Activated CD4-positive, CD25-positive, alpha-beta regulatory T cell (primary cell): ENCODE results near the gene HID1.
"Not testable (repeated sequence)": the region's sequence is repeated elsewhere in the genome, so short reads cannot be mapped to it uniquely, and the experiment has no call there.

Experiments
- DNase-seq, 4 experiments: peaks; one replicate each; lab custom pipeline; 2025; lab: John Stamatoyannopoulos, UW

The HID1 gene

DNA sequence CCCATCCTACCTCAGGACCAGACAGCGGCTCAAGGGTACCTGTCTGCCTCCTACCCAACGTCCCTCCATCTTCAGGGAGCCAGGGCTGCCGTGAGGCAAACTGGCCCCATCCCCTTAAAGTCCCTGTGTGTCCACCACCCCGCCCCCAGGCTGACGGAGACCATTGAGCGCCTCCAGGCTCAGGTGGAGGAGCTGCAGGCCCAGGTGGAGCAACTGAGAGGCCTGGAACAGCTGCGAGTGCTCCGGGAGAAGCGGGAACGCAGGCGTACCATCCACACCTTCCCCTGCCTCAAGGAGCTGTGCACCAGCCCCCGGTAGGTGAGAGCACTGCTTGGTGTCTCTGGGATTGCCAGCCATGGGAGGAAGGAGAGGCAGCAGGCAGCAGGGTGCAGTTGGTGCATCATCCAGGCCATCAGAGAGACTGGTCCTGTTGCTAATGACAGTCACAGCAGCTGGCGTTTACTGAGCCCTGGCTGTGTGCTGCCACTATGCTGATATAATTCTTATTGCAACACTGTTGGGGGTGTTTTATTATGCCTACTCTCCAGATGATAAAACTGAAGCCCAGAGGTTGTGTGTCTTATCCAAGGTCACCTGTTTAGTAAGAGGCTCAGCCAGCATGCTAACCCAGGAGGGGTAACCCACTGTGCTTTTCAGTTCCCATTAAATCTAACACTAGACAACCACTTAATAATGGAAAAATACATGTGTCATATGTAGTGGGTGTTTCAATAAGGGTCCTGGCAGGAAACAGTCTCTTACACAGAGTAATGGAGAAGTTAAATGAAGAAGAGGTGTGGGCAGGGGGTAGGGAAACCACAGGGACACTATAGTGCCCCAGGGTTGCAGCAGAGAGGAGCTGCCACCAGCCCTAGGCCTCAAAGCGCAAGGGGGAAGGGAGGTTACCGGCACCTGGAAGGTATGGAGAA lies 29.6 kb upstream of the HID1 start:
- DNase-seq: no peak

DNA sequence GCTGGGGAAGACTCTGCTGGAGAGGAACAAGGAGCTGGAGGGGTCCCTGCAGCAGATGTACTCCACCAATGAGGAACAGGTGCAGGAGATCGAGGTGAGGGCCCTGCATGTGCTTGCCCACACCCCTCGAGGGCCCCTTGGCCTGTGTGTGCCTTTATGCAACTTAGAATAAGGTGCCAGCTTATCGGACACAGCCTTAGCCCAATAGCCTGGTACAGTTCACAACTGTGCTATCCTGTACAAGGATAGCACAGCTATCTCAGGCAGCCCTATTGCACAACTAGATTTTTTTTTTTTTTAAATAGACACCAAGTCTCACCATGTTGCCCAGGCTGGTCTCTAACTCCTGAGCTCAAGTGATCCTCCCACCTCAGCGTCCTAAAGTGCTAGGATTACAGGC lies 27.0 kb upstream of the HID1 start:
- DNase-seq: no peak

DNA sequence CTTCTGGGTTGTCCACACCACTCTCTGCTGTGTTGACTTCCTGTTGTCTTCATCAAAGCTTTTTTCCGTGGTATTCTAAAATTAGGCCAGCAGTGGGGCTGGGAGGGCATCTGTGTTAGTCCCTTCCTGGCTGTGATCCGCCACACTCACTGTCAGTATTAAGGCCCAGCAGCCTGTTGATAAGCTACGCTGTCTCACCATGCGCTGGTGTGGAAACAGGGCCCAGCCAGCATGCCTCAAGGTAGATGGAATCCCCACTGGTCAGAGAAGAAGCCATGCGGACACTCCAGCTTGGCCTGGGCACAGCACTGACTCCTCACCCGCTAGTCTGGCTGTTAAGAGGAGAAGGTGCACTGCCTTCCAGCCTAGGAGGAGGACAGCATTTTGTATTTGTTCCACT lies 26.2 kb upstream of the HID1 start:
- DNase-seq: no peak

DNA sequence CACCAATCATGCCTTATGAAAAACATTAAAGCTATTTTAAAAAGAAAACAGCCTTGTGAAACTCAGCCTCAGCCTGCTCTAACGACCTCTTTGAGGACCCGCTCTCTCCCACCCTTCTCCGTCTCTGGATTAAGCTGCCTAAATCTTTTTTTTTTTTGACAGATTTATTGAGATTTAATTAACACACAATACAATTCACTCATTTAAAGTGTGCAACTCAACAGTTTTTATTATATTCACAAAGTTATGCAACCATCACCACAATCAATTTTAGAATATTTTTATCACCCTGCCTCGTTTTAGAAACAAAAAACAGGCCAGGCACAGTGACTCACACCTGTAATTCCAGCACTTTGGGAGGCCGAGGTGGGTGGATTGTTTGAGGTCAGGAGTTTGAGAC lies 23.3 kb upstream of the HID1 start:
- no peak for DNase-seq

DNA sequence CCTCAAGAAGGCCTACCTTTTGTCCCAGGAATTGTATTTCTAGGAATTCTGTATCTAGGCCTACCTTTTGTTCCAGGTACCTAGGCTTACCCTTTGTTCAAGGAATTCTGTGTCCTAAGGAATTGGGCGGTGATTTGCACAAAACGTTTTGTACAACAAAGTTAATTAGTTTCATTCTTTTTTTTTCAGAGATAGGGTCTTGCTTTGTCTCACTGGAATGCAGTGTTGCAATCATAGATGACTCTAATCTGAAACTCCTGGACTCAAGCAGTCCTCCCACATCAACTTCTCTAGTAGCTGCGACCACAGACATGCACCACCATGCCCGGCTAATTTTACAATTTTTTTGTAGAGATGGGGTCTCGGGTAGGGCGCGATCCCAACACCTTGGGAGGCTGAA lies 21.9 kb upstream of the HID1 start:
- no peak for DNase-seq

DNA sequence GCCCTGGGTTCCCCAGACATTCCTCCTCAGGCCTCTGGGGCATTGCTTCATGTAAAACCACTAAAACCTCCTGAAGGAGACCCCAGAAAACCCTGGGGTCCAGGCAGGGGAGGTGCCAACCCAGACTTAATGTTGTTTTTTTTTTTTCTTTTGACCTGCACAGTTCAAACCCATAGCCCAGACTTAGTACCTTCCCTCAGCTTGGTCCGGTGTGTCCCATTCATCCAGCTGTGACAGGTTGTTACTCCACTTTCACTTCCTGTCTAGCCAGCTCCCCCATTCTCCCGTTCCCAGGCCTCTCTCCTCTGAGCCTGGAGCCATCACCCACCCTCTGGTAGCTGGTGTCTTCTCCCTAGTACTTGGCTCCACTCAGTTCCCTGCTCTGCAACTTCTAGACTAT lies 19.7 kb upstream of the HID1 start:
- DNase-seq: no peak

DNA sequence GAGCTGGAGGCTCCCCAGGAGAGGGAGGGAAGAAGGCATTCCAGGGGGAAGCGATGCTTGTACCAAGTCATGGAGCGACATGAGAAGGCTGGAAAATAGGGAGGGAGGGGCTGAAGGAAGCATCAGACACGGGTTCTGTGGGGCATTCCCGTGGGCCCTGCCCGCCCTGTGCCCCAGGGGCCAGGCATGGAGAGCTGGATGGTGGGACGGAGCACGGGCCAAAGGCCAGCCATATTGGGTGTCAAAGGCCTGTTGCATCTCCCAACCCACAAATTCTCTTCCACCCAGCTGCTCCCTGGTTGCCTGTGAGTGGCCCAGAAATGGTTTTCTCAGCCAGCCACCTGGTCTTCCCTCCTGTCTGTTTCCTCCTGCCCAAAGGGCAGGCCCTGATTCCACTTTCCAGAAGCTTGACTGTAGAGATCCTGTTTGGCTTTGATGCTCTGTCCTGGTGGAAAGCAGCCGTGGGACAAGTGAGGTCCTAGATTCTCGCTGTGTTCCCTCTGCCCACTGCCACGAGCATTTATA lies 18.1 kb upstream of the HID1 start:
- DNase-seq: no peak

DNA sequence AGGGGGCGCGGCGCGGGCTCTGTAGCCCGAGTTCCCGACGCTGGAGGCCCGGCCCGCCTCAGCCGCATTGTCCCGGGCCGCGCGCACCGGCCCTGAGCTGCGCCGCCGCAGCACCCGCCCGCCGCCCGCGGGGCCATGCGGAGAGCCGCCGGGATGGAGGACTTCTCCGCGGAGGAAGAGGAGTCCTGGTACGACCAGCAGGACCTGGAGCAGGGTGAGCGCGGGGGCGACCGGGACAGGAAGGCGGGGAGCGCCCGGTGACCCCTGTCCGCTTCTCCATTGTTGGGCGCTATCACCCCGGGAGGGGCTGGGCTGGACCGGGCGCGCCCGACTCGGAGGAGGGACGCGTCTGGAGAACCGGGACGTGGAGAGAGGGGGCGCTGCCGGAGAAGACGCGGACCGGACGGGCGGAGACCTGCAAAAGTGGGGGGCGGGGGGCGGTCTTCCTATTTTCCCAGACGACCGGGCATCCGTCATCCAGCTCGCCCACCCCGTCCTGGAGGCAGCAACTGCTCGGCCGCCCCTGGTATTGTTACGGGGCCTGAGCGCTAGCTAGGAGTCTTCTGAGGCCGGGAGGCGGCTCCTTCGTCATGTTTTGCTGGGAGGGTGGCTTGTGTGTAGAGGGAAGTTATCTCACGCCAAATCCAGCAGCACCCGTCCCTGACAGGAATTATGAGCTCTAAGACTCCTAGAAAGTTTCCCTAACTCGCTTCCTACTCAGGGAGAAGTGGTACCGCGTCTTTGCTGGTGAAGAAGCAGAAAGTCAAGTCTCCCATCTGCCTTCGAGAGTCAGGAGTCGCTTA lies 15.6 kb upstream of the HID1 start:
- DNase-seq: no peak

DNA sequence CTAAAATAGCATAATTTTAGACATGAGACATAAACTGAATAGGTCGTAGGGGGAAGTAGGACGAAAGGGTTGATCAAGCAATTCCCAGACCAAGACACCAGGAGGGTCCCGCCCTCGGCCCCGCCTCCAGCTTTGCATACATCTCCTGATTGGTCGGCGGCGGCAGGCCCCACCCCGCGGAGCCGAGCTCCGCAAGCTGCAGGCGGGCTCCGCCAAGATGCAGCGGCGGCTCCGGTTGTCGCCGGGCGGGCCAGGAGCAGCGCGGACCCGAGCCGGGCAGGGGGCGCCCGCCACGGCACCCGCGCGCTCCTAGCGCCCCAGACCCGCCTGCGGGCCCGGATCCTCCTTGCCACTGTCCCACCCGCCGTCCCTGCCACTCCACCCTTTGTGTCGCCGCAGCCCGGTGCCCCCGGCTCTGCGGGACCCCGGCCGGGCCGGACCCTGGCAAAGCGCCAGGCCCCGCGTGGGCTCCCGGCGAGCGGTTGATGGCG lies 14.9 kb upstream of the HID1 start, which contains the start of gene CDR2L:
CDR2L (plus strand) TSS at position 215 of the 491 bp plus-strand sequence. CDS start 412 bp downstream, outside the sequence.
- DNase-seq: peak; percentile 75 to 82 (median 79)

DNA sequence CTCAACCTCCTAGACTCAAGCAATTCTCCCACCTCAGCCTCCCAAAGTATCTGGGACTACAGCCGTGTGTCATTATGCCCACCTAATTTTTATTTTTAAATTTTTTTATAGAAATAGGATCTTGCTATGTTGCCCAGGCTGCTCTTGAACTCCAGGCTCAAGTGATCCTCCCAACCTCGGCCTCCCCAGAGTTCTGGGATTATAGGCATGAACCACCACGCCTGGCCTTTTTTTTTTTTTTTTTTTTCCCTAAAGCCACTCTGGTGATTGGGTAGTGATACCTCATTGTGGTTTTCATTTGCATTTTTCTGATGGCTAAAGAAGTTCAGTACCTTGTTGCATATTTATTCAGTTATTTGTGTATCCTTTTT lies 13.6 kb upstream of the HID1 start:
- DNase-seq: no peak

DNA sequence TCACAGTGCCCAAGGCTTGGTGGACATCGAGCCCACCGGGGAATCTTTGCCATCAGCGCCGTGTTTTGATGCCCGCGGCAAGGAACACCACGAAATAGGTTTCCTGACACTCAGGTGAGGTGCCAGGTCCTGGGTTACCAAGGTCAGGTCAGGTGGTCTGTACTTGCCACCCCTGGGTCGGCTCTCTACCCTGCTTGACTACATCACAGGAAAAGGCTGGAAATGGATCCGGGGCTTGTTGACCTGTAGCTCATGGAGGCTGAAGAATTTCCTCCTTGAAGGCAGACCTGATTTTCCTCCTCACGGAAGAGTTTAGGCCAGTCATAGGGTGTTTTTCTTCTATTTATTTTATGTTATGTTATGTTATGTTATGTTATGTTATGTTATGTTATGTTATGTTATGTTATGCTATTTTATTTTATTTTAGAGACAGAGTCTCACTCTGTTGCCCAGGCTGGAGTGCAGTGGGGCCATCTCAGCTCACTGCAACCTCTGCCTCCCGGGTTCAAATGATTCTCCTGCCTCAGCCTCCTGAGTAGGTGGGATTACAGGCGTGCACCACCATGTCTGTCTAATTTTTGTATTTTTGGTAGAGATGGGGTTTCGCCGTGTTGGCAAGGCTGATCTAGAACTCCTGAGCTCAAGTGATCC lies 10.2 kb upstream of the HID1 start:
- not testable (repeated sequence) for DNase-seq

DNA sequence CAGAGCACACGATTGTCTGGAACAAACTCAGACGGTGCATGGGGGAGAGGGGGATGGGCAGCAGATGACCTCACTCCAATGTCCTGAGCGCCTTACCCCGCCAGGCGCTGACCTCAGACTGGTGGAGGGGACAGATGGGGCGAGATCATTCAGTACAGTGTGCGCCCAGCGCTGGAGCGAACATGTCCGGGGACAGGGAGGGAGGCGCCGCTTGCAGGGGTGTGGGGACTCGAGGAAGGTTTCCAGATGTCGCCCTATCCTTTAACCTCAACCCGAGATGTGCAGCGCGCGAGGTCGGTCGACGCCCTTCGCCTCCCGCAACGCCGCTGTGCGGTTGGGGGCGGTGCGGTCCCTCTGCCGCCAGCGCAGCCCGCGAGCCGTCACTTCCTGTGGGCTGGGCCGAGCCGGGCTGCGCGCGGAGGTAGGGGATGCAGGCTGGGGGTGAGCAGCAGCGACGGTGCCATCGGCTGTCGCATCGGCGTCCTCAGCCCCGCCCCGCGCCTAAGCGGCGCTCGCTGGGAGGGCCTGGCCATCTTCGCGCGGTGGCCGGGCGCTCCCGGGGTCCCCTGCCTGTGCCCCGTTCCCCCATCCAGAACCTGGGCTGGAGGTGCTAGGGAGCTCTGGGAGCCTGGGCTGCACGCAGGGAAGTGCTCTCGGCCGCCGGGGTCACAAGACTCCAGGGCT lies 9.6 kb upstream of the HID1 start:
- DNase-seq: peak; percentile 38 to 67 (median 56)

DNA sequence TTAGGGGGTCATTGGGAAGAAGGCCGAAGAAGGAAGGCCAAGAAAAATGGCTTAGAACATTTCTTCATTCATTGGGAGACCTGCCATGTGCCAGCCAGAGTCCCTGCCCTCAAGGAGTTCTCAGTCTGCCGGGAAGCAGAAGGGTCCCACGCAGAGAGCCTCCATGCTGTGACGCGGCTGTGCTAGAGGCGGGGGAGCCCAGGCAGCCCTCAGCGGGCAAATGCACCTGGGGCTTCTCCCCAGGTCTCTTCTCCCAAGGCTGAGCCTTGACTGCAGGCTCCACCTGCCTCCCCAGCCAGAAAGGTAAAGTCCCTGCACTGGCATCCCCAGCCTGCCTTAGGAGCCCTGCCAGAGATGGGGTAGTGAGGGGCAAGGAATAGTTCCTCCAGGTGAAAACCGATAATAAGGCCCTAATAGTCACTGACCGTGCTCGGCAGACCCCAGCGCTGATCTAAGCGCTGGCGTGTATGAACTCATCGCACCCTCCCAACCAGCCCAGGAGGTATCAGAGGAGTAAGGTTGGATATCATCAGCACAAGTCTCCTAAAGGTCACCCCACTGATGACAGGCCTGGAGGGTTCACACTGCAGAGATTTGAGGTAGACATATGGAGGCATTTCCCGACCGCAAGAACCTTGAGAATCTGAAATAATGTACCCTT lies 8.9 kb upstream of the HID1 start:
- no peak for DNase-seq

DNA sequence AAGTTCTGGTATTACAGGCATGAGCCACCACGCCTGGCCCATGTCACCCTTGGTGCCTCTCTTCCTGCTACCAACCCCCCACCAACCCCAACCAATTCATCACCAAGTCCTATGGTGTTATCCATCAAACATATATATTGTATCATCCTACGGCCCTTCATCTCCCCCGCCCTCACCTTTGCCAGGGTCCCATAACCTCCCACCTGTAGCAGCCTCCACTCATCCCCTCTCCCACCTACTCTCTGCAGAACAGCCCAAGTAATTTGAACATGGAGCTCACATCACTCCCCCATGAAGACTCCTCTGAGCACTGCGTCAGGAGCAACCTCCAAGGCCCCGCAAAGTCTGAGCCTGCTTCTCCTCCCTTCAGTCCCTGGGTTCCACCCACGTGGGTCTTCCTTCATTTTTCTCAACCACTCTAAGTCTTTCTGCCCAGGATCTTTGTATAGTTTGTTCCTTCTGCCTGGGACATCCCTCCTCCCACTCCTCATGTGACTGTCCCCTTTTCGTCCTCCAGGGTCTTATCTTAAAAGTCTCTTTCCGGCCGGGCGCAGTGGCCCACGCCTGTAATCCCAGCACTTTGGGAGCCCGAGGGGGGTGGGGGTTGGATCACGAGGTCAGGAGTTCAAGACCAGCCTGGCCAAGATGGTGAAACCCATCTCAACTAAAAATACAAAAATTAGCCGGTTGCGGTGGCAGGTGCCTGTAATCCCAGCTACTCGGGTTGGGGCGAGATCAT lies 7.0 kb upstream of the HID1 start:
- DNase-seq: no peak

DNA sequence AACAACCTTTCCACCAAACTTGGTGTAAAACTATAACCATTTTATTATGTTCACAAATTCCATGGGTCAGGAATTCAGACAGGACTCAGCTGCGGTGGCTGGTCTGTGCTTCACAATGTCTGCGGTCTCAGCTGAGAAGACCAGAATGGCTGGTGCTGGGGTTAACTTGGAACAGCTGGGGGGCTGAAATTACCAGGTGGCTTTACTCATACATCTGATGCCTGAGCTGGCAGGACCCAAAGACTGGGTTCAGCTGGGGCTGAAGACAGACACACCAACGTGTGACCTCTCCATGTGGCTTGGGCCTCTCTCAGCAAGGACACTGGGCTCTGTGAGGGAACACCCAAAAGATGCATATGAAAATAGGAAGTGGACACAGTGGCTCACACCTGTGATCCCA lies 5.7 kb upstream of the HID1 start:
- no peak for DNase-seq

DNA sequence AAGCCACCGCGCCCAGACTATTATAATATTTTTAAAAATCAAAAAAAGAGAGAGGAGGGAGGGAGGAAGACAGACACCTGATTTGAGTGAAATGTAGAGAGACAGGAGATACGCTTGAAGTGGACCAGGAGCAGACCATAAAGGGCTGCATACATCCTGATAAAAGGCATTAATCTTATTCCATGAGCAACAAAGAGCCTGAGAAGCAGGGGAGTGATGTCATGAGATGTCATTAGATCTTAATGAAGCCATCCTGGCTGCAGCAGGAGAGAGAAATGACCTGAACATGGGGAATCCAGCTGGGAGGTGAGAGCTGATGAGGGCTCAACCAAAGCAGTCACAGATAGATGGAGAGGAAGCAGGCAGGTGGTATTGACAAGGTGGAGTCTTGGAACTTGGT lies 5.2 kb upstream of the HID1 start:
- no peak for DNase-seq

DNA sequence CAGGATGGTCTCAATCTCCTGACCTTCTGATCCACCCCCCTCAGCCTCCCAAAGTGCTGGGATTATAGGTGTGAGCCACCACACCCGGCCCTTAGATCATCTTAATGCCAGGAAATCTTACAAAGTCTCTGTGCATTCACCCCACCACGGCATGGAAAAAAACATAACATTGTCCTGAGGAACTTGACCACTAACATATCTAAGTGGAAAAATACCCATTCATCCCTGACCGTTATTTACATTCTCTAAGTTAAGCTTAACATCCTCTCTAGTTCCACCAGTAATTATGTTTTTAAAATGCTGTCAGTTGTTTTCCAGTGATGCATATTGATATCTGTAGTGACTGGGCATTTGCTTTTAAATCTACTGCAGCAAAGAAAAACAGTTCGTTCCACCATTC lies 3.4 kb upstream of the HID1 start:
- no peak for DNase-seq

DNA sequence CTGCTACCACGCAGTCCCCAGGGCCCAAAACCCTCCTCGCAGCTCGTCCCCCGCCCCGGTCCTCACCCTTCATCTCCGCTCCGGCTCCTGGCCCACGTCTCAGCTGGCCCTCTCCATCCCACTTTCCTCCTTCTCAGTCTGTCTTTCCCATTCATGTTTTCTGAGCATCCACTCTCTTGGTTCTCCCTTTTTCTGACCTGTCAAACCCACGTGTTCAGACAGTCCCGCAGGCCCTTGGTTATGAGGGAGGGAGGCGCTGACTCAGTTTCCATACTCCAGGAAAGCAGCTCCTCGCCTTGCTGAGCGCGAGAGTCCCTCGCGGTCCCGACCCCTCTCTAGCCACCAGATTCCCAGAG lies 392 bp upstream of the HID1 start:
- DNase-seq: no peak

DNA sequence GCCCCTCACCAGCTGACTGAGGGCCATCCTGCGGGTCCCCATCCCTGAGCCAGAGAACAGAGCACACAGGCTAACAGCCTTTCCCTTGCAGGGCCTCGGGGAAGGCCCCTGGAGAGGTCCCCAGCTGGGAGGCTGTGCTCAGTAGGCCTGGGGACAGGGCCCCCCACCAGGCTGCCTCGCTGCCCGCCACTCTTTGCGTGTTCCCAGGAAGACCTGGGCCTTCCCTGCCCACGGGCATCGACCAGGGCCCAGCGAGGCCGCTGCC lies 785 bp downstream of the HID1 start:
- DNase-seq: no peak

DNA sequence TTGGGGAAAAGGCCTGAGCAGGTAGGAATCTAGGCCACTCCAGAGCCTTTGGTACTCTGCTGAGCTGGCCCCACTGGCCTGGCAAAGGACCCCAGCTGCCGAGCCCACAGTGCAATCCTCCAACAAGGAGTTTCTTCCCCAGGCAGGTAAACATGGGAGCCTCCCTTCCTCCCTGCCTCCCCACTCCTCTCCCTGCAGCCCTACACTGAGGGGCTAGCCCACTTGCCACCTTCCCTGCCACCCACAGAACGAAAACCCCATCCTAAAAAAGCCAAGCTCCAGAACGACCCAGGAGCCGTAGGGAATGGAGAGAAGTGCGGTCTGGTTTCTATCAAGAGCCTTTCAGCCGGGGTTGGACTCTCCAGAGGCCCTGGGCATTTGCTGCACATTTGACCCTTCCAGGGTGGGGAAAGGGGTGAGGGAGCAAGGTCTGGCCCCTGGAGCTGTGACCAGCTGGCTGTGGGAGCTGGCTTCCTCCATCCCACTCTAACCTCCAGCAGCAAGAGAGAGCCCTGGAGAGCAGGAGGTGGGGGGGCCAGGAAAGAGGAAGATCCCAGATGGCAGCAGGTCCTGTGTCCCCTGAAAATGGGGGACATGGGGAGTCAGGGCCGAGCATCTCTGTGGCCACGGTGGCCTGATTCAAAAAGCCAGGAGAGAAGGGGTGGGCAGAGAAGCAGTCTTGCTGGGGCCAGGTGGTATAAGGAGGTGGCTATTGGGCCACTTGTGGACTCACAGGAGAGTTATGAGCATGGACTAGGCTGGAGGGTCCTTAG lies 1.3 kb downstream of the HID1 start:
- no peak for DNase-seq
